GM23248 (cell line): ENCODE results near the gene NPIPB4.
"Not testable (repeated sequence)": the region's sequence is repeated elsewhere in the genome, so short reads cannot be mapped to it uniquely, and the experiment has no call there.

Experiments
- EZH2 ChIP-seq: fragments of 200-600 bp; sonication (generic); IDR thresholded peaks from 2 replicates; pipeline ENCODE4 v1.6.1; 2018; ENCODE audit warnings: antibody characterized with exemption, mild to moderate bottlenecking; ENCODE audit not compliant: insufficient read depth, poor library complexity, severe bottlenecking
- EZH2phosphoT487 ChIP-seq: fragments of 200-600 bp; sonication (generic); IDR thresholded peaks from 2 replicates; pipeline ENCODE4 v1.6.1; 2018; ENCODE audit warnings: antibody characterized with exemption, moderate library complexity, mild to moderate bottlenecking, low read depth; ENCODE audit not compliant: insufficient read depth

GRCh38 chr16:21798601-21799000, 59.0 kb downstream of the NPIPB4 start:
- not testable (repeated sequence) for TF ChIP-seq EZH2phosphoT487, EZH2
